Measurements from ENCODE around the gene ZBTB20.

GRCh38 chr3:114286266-114286665 is 860.8 kb downstream of the ZBTB20 start:
- TF ChIP-seq CTCF (IDR thresholded peaks at IDR 0.05; ENCODE audit: low read depth, low read length) (no peak), EZH2phosphoT487 (IDR thresholded peaks at IDR 0.05; ENCODE audit: low read depth) (no peak)

All from OCI-LY3 (cell line).